GDM1 (cell line): ENCODE data around the gene SCART1.
"Not testable (repeated sequence)": the region's sequence is repeated elsewhere in the genome, so short reads cannot be mapped to it uniquely, and the experiment has no call there.

Experiments
- DNase-seq: peaks from one replicate; lab custom pipeline; 2025; lab: John Stamatoyannopoulos, UW

Gene SCART1

DNA sequence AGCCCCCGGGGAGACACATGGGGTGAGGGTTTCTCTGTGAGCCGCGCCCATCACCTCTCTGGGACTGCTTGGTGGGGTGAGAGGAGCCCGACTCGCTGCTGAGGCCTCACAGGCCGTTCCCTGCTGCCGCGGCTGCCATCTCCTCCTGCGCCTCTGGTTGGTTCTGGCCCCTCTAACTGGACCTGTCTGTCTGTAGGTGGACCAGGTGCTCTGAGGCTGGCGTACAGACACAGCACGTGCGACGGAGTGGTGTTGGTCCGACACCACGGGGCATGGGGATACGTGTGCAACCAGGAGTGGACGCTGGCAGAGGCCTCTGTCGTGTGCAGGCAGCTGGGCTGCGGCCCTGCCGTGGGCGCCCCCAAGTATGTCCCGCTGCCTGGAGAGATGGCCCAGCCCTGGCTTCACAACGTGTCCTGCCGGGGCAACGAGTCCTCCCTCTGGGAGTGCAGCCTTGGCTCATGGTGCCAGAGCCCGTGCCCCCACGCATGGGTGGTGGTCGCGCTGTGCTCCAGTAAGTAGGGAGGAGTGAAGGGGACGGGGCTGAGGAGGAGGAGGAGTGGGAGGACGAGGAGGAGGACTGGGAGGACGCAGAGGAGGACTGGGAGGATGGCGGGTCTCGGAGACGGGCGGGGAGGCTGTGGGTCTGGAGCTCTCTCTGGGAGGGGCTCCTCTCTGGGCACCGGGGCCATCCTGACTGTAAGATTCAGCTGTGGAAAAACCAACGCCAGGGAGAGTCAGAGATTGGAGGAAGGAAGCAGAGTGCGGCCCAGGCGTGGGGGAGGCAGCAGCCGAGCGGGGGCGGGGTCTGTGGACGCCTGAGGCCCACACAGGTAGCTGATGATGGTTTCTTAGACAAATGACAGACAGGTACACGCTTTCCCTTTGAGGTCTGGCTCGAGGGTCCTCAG lies 2.6 kb downstream of the SCART1 start:
- no peak for DNase-seq

DNA sequence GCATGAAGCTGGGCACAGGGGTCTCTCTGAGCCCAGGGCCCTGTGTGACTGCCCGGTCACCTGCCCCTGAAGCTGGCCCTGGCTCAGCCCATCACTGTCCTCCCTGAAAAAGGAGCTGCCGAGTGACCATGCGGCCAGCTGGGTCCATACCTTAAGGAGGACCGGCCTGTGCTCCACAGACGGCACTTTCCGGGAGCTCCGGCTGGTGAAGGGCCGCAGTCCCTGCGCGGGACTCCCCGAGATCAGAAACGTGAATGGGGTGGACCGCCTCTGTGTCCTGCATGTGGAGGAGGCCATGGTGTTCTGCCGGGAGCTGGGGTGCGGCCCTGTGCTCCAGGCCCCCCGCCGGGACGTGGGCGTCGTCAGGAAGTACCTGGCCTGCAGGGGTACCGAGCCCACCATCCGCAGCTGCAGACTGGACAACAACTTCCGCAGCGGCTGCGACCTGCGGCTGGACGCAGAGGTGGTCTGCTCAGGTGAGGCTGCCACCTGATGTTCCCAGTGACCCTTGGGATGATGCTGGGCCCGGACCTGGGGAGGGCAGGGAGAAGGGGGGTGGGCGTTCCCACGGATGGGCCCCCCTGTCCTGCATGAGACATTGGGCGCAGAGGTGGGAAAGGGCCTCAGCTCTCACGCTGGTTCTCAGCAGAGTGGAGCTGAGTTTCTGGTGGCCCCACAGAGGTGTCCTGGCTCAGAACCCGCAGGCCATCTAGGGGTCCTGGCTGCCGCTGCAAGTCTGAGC lies 3.5 kb downstream of the SCART1 start:
- no peak for DNase-seq

DNA sequence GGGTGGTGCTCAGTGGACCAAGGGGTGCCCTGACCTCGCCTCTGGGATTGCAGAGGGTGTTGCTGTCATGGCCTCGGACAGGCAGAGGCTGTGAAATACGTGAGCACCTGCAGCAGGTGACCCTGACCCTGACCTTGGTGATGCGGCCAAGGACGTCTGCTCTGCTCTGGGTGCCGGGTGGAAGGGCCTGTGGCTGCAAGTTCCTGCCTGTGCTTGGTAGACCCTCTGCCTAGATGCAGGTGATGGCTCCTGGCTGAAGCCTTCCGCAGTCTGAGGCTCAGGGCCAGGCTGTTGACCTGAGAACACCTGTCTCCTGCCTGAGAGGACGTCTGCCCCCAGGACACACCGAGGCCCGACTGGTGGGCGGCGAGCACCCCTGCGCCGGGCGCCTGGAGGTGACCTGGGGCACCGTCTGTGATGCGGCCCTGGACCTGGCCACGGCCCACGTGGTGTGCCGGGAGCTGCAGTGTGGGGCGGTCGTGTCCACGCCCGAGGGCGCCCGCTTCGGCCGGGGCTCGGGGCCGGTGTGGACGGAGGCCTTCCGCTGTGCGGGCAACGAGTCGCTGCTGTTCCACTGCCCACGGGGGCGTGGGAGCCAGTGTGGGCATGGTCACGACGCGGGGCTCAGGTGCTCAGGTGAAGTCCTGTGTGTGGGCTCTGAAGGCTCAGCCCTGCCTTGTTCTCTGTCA lies 4.4 kb downstream of the SCART1 start:
- no peak for DNase-seq

DNA sequence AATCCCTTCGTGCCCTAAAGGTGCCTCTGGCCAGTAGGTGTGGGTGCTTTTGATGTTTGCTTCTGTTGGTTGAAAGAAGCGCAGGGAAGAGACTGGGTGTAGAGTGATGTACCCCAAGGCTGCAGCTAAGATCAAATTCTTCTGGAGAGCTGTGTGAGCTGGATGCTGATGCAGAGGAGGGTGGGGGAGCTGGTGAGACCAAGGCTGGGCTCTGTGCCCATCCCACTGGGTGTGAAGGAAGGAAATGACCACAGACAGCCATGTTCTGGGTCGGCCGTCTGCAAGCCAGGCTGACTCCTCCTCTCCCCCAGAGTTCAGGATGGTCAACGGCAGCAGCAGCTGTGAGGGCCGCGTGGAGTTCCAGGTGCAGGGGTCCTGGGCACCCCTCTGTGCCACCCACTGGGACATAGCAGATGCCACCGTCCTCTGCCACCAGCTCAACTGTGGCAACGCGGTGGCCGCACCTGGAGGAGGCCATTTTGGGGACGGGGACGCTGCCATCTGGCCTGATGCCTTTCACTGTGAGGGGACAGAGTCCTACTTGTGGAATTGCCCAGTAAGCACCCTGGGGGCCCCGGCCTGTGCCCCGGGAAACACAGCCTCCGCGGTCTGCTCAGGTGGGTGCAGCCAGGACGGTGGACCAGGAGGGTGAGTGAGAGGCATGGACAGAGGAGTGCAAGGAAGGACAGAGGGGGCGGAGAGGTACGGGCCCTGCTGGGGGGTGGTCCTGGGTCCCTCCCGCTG lies 5.1 kb downstream of the SCART1 start:
- DNase-seq = no peak

DNA sequence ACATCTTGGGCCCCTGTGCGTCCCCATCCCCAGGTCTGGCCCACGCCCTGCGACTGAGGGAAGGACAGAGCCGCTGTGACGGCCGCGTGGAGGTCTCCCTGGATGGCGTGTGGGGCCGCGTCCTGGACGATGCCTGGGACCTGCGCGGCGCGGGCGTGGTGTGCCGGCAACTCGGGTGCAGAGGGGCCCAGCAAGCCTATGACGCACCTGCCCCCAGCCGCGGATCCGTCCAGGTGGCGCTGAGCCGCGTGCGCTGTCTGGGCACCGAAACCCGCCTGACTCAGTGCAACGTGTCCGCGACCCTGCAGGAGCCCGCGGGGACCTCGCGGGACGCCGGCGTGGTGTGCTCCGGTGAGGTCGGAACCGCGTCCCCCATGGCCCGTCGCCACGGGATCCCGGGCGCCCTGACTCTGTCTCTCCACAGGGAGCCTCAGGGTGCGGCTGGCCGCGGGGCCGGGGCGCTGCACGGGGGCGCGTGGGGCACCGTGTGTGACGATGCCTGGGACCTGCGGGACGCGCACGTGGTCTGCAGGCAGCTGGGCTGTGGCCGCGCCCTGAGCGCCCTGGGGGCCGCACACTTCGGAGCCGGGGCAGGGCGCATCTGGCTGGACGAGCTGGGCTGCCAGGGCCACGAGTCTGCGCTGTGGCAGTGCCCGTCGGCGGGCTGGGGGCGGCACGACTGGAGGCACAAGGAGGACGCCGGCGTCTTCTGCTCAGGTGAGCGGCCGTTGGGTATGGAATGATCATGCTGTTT lies 5.9 kb downstream of the SCART1 start:
- no peak for DNase-seq

DNA sequence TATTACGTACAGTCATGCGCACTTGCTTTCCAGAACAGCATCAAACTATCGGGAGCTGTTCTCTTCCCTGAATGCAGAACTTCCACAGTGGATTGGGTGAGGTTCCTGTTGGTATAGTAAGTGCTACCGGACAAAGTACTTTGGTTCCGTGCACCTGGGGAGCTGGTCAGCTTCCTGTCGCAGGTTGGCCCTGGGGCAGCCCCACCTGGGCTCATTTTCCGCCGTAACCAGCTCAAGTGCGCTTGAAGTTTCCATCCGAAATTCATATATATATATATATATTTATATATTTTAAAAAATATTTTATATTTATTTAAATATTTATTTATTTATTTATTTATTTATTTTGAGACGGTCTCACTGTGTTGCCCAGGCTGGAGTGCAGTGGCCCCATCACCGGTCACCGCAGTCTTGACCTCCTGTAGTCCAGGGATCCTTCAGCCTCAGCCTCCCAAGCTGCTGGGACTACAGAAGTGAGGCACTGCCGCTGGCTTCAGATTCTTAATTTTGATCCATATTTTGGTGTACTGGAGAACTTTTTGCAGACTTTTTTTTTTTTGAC lies 6.5 kb downstream of the SCART1 start:
- no peak for DNase-seq

DNA sequence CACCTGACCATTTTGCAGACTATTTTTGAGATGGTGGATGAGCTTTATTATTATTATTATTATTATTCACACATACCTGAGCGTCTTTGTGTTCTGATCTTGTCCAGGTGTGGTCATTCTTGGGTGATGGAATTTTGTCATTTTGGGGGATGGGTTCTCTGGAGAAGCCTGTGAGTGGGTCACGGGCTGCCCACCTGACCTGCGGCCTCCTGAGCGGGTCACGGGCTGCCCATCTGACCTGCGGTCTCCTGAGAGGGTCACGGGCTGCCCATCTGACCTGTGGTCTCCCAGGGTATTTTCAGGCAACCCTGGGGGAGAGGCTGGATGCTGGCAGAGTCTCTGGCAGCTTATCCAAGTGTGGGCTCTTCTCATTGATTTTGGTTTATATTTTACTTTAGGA lies 7.3 kb downstream of the SCART1 start:
- no peak for DNase-seq

DNA sequence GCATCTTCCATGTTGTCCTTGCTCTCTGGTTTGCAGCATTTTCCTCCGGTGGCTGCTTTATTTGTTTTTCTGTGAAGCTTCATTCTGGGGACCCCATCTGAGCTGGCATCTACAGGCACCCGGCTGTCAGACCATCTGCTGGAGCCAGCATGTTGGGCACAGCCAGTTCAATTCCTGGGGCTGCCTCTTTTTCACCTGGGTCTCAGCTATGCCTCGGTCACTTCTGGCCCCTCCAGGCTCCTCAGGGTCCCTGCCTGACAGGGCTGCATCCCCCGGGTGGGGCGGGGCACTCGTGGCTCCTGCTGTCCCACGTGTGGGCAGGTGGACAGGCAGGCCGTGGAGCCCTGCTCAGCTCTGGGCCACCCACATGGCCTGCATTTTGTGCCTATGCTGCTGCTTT lies 8.1 kb downstream of the SCART1 start:
- DNase-seq = no peak

DNA sequence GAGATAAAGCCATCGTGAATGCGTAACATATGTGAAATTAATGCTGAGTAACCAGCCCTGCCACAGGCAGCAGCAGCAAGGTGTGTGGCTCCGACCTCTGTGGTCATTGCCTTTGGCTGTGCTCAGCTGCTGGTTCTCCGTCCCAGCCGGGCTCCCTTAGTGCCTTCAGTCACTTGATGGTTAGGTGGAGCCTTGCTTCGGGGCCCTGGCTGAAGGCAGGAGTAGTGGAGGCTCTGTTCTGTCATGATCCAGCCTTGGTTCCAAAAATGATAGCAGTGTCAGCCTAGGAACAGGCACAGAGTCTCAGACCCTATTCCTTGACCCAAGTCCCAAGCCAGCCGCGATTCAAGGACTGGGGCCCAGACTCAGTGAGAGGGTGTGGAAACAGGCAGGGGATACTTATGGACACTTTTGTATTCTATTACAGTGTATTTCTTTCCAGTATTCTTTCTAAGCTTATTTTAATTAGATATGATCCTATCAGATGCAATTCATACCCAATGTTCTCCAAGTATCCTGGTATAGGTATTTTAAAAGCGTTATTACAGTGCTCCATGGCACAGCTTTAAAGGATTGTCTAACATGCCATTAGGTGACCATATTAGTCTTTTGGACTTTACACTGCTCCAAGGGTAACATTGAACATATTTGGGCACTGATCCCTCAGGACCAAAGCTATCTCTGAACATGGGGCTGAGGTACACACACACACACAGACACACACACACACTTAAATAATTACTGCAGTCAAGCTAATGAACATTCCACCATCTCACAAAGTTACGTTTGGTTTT lies 9.0 kb downstream of the SCART1 start:
- DNase-seq = no peak

DNA sequence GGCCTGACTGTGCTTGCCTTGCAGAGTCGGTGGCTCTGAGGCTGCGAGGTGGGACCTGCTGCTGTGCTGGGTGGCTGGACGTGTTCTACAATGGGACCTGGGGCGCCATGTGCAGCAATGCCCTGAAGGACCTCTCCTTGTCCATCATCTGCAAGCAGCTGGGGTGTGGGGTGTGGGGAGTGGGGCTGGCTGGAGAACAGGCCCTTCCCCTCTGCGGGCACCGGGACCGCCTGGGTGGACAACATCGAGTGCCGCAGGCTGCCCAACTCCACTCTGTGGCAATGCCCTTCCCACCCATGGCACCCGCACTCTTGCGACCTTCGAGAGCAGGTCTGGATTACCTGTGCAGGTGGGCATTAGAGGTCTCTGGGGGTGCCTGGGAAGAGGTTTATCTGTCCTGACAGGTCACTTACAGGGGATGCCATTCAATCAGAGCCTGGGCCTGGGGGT lies 10.9 kb downstream of the SCART1 start:
- no peak for DNase-seq

DNA sequence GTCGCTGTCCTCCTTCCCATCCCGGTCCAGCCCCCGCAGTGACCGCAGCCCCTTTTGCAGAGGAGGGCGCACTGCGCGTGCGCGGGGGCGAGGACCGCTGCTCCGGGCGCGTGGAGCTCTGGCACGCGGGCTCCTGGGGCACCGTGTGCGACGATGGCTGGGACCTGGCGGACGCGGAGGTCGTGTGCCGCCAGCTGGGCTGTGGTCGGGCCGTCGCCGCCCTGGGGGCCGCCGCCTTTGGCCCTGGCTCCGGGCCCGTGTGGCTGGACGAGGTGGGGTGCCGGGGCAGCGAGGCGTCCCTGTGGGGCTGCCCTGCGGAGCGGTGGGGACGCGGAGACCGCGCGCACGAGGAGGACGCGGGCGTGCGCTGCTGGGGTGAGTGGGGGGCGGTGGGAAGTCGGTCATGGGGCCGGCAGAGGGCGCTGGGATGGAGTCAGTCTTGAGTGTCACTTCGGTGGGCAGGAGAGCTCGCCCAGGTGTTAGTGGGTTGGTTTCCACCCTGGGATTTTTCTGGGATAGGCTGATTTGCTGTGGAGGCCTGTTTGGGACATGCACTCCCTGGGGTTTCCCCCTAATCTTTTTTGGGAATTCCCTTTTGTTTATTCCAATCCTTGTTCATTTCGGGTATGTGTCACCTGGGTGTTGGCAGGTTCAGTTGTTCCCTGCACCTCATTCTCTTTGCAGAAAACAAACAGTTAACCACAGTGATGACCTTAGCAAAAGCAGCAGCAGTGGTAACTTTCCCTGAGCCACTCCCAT lies 11.6 kb downstream of the SCART1 start:
- DNase-seq = no peak

DNA sequence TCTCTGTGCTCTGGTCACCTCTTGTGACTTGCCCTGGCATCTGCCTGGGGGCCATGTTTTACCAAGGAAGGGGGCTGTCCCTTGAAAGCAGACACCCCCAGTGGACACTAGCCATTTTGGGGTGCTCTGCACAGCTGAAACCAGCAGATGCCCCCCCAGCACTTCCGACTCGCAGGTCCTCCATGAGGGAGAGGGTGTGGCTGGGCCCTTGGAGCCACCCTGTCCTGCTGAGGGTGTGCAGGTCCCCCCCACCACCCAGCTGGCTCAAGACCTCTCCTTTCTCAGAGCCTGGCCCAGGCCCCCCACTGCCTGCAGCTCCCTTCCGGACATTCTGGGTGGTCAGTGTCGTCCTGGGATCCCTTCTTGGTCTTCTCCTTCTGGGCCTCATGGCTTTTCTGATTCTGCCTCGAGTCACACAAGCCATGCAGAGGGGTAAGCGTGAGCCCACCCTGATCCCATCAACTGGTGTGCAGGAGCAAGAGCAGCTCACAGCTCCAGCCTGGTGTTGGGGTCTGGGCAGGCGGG lies 12.3 kb downstream of the SCART1 start:
- no peak for DNase-seq

DNA sequence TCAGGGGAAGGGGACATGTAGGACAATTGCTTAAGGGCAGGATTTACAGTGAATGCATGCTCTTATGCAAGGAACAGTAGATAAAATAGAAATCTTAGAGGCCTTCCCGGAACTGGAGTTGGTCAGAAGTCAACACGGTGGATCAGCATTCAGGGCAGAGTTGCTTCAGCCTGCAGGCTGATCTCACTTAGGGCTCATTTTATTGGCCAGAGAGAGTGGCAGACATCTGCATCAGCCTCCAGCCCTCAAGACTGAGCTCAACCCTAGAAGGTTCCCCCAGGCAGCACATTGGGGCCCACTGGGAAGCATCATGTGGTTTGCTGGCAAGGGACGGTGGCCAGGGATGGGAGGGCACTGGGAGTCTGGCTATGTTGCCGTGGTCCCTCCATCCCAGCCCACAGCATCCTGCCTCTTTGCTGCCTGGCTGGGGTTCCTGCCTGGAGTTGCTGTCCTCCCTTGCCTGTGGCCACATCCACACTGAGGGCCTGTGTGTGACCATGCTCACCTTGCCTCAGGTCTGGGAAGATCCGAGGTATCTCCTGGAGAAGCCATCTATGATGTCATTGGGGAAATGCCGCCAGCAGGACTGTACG lies 13.0 kb downstream of the SCART1 start:
- no peak for DNase-seq

DNA sequence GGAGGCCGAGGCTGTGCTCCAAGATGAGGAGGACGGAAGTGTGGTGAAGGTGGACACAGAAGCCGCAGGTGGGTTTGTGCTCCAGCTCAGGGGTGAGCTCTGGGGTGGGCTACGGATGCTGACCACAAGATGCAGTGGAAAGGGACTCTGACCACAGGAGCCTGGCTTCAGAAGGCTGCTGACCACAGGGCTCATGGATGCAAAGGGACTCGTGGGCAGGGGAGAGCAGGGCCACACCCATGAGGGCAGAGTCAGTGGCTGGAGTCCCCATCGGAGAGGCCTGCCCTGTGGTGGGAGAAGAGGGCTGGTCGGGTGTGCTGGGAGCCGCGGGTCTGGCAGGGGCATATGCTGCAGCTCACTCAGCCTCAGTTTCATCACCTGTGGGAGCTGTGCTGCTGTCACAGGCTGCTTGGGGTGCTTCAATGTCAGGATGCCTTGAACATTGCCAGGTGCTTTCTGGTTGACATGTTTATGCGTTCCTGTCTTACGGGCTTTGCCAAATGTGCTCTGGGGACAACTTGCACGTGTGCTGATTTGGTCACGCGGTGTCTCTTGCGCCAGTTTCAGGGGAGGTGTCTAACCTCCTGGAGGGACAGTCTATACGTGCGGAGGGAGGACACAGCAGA lies 13.7 kb downstream of the SCART1 start:
- no peak for DNase-seq

DNA sequence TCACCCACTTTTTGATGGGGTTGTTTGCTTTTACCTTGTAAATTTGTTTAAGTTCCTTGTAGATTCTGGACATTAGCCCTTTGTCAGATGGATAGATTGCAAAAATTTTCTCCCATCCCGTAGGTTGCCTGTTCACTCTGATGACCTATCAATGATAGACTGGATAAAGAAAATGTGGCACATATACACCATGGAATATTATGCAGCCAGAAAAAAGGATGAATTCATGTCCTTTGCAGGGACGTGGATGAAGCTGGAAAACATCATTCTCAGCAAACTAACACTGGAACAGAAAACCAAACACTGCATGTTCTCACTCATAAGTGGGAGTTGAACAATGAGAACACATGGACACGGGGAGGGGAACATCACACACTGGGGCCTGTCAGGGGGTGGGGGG lies 15.5 kb downstream of the SCART1 start:
- not testable (repeated sequence) for DNase-seq

DNA sequence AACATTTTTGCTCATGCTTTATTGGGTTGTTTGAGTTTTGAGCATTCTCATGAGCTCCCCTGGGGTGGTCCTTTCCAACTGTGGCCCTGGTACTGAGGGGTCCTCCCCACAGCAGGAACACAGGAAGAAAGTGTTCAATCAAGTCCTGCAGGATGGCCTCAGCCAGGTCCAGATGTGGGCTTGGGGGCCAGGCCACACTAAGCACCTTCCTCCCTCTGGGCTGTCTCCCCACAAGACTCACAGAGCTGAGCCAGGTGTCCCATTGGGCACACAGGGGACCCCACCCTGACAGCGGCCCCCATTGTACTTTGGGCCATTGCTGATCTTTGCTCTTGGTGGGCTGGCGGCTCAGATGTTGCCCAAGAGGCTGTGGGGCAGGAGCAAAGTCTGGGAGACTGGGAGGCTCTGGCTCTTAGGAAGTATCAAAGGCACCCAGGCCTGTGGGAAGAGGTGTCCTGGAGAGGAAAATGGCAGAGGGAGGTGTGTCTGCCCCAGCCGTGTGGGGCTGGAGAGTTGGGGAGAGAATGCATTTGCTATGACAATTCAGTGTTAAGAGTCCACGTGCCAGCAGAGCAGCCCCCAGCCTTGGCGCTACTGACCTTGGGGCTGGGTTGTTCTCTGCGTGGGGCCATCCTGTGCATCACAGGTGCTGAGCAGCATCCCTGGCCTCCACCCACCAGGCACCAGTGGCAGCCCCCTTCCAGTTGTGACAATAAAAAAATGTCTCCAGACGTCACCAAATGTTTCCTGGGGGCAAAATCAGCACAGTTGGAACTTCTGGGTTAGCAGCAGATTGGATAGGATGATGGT lies 17.8 kb downstream of the SCART1 start:
- no peak for DNase-seq

DNA sequence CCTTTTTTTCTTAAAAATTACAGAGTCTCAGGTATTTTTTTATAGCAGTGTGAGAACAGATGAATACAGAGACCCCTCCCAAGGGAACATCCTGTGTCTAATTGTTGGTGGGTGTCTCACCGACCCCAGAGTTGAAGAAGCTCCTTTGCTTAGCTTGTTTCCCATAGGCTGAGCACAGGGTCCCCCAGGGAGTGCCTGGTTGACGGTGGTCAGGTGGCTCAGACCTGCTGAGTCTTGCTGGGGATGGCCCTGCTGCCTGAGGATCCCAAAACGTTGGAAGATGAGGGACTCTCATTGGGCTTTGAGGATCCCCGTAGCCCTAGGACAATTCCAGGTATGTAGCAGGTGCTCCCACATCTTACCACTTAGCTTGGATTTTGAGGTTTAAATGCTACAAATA lies 19.5 kb downstream of the SCART1 start:
- no peak for DNase-seq
